C4-2B (cell line): ENCODE results near the gene PRDX6.

Experiments used
- ZFX ChIP-seq: fragments of 450-650 bp; IDR thresholded peaks from 2 replicates; pipeline ENCODE4 v1.6.1; 2017
- TF ChIP-seq, protein P1 (sequence below): fragments of 450-650 bp; conservative IDR thresholded peaks from 2 replicates; pipeline ENCODE4 v1.5.1; 2017; ENCODE audit warnings: mild to moderate bottlenecking

DNA sequence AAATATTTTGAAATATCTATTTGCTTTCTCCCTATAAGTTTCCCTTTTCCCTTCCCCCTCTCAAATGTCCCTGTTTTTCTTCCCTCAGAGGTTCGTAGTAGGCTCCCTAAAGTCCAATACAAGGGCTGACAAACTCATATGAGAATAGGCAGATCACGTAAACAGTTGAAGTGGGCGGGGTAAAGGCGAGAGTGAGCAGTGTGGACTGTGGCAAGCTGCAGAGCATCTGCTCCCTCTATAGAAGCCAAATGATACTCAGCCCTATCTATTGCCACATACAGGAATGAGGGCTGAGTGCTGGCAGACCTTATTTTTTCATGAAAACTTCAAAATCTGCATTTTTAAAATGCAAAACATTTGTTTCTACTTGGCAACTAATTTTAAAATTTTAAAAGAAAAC is 26.3 kb downstream of the PRDX6 start:
- TF ChIP-seq, protein P1, sequence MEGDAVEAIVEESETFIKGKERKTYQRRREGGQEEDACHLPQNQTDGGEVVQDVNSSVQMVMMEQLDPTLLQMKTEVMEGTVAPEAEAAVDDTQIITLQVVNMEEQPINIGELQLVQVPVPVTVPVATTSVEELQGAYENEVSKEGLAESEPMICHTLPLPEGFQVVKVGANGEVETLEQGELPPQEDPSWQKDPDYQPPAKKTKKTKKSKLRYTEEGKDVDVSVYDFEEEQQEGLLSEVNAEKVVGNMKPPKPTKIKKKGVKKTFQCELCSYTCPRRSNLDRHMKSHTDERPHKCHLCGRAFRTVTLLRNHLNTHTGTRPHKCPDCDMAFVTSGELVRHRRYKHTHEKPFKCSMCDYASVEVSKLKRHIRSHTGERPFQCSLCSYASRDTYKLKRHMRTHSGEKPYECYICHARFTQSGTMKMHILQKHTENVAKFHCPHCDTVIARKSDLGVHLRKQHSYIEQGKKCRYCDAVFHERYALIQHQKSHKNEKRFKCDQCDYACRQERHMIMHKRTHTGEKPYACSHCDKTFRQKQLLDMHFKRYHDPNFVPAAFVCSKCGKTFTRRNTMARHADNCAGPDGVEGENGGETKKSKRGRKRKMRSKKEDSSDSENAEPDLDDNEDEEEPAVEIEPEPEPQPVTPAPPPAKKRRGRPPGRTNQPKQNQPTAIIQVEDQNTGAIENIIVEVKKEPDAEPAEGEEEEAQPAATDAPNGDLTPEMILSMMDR, result no peak
- TF ChIP-seq ZFX, result no peak
